HepG2 (cell line): ENCODE data around the gene TYRP1. TPM values are rescaled to one million over a fixed set of nuclear protein-coding genes. Genes with fewer than 3 reads are reported as not detected.

ENCODE experiments used
- ATAC-seq: fragments of 200-7000 bp; cut with Tn5 transposase; 3 replicates; pipeline ENCODE4 v1.9.1; 2020; ENCODE audit warnings: mild to moderate bottlenecking, moderate library complexity
- BruUV-seq: library from RNA; stranded (reverse); fragments of 400-500 nt; replicated peaks from 2 replicates; lab custom pipeline; 2021; lab: Mats Ljungman, UMichigan
- CTCF ChIA-PET: fragments of 300-600 bp; formaldehyde crosslinking; extraction: SDS; loops from one replicate; lab custom pipeline; 2021; ENCODE audit warnings: low total read pairs, inconsistent platforms, low intra/inter-chr PET ratio; lab: Yijun Ruan, JAX
- POLR2A ChIA-PET: fragments of 350-600 bp; sonication (Branson Sonifier 250); formaldehyde crosslinking; loops from one replicate; lab custom pipeline; 2020; ENCODE audit warnings: antibody characterized with exemption, inconsistent platforms; lab: Yijun Ruan, JAX
- DNase-seq: peaks from one replicate; pipeline ENCODE4 v3.0.0-alpha.2; 2015; ENCODE audit warnings: low spot score
- FAIRE-seq: peaks from 3 replicates; lab custom pipeline; 2011; peaks lifted over from hg19 to GRCh38; lab: Jason Lieb, UNC
- H2AFZ ChIP-seq: one replicate; pipeline ENCODE4 v1.6.1; 2011; ENCODE audit warnings: low read length, inconsistent platforms
- H3K27ac ChIP-seq: fragments of 300-600 bp; 3 replicates; pipeline ENCODE4 v1.8.0; 2011; ENCODE audit warnings: mixed run types, mild to moderate bottlenecking, mixed read lengths, low read length, inconsistent platforms; ENCODE audit not compliant: insufficient read depth; ENCODE audit errors: extremely low read length
- H3K27me3 ChIP-seq, 2 experiments: fragments of 200-600 bp in 1 of 2; 2 replicates in 1 of 2; 3 replicates in 1 of 2; pipeline versions ENCODE4 v1.6.0 to v1.8.0; 2011; ENCODE audit warnings: low read length in 2 of 2, mild to moderate bottlenecking in 2 of 2, moderate library complexity in 2 of 2, inconsistent platforms in 1 of 2; ENCODE audit not compliant: insufficient read depth in 2 of 2, control insufficient read depth in 1 of 2
- H3K36me3 ChIP-seq, 2 experiments: fragments of 200-600 bp in 1 of 2; replicated peaks in 1 of 2; 2 replicates in 1 of 2; 3 replicates in 1 of 2; pipeline versions ENCODE4 v1.5.1 to v1.8.0; 2011; ENCODE audit warnings: low read length in 2 of 2, inconsistent platforms in 1 of 2; ENCODE audit not compliant: insufficient read depth in 2 of 2, control insufficient read depth in 1 of 2
- H3K4me1 ChIP-seq: 2 replicates; pipeline ENCODE4 v1.5.1; 2012; ENCODE audit warnings: low read length, inconsistent platforms; ENCODE audit not compliant: insufficient read depth
- H3K4me2 ChIP-seq: 2 replicates; pipeline ENCODE4 v1.6.0; 2011; ENCODE audit warnings: low read depth, low read length, inconsistent platforms
- H3K4me3 ChIP-seq, 3 experiments: fragments of 200-600 bp in 1 of 3; sonication (generic), shearing (Covaris generic) in 1 of 3; replicated peaks in 1 of 3; 2 replicates each; pipeline ENCODE4 v1.5.1; 2011 to 2016; ENCODE audit warnings: low read length in 3 of 3, inconsistent platforms in 2 of 3, low read depth in 2 of 3, mild to moderate bottlenecking in 2 of 3, control low read depth in 1 of 3, mixed read lengths in 1 of 3; ENCODE audit not compliant: insufficient read depth in 1 of 3
- H3K79me2 ChIP-seq: one replicate; pipeline ENCODE4 v1.6.1; 2011; ENCODE audit warnings: low read length, inconsistent platforms; ENCODE audit not compliant: insufficient read depth
- H3K9ac ChIP-seq: 2 replicates; pipeline ENCODE4 v1.6.0; 2011; ENCODE audit warnings: mild to moderate bottlenecking, low read depth, low read length, inconsistent platforms; ENCODE audit not compliant: insufficient read depth
- H3K9me3 ChIP-seq: 2 replicates; pipeline ENCODE4 v1.5.1; 2012; ENCODE audit warnings: mild to moderate bottlenecking, low read length
- H4K20me1 ChIP-seq: 2 replicates; pipeline ENCODE4 v1.6.0; 2011; ENCODE audit warnings: inconsistent platforms, mild to moderate bottlenecking, low read length, moderate library complexity; ENCODE audit not compliant: insufficient read depth
- ATM ChIP-seq: fragments of 450-650 bp; IDR thresholded peaks from 2 replicates; pipeline ENCODE4 v1.7.1; 2017; ENCODE audit warnings: mild to moderate bottlenecking, borderline replicate concordance
- CREBL2 ChIP-seq: sonication (generic); formaldehyde crosslinking; IDR thresholded peaks from 2 replicates; pipeline ENCODE4 v1.8.1; 2023; ENCODE audit warnings: missing genetic modification reagents, mild to moderate bottlenecking, borderline replicate concordance
- MED8 ChIP-seq: sonication (generic); formaldehyde crosslinking; IDR thresholded peaks from 2 replicates; pipeline ENCODE4 v1.8.1; 2023; ENCODE audit warnings: mild to moderate bottlenecking, missing genetic modification reagents; ENCODE audit not compliant: insufficient replicate concordance
- POGZ ChIP-seq: sonication (generic); formaldehyde crosslinking; IDR thresholded peaks from 2 replicates; pipeline ENCODE4 v1.4.0; 2020; ENCODE audit warnings: mild to moderate bottlenecking, missing genetic modification reagents
- TBX3 ChIP-seq: fragments of 450-650 bp; IDR thresholded peaks from 2 replicates; pipeline ENCODE4 v1.6.1; 2017; ENCODE audit warnings: antibody characterized with exemption, mild to moderate bottlenecking, inconsistent platforms, borderline replicate concordance
- U2AF1 ChIP-seq: fragments of 200-400 bp; formaldehyde crosslinking; optimal IDR thresholded peaks from 2 replicates; pipeline ENCODE3; 2017; ENCODE audit warnings: mild to moderate bottlenecking, low read depth, low read length
- ZNF460 ChIP-seq: sonication (generic); formaldehyde crosslinking; IDR thresholded peaks from 2 replicates; pipeline ENCODE4 v1.5.1; 2020; ENCODE audit warnings: missing genetic modification reagents, mild to moderate bottlenecking, borderline replicate concordance
- ZNF614 ChIP-seq: IDR thresholded peaks from 2 replicates; pipeline ENCODE4 v1.6.1; 2018; ENCODE audit warnings: missing biosample characterization, missing genetic modification reagents, inconsistent platforms, borderline replicate concordance
- ZNF674 ChIP-seq: sonication (generic); formaldehyde crosslinking; IDR thresholded peaks from 2 replicates; pipeline ENCODE4 v1.5.0; 2020; ENCODE audit warnings: low read depth, mild to moderate bottlenecking, missing genetic modification reagents
- WGBS: methylation state at CpG from one replicate; pipeline ENCODE4 v1.1.6; 2017; ENCODE audit warnings: low lambda C conversion rate; 5-methylcytosine and 5-hydroxymethylcytosine counted together
- in situ Hi-C: cut with HindIII; loops from 2 replicates; pipeline ENCODE4 v1.10.0; 2017; ENCODE audit warnings: low pct_unique_long_range_greater_than_20kb; ENCODE audit not compliant: extremely low pct_ligation_motif_present
- intact Hi-C: fragments of 100-400 bp; cut with micrococcal nuclease; formaldehyde crosslinking; loops from one replicate; pipeline ENCODE4 v1.10.0; 2022; ENCODE audit not compliant: unreplicated experiment
- polyA plus RNA-seq, 8 experiments: library from polyadenylated mRNA; depleted of rRNA in 3 of 8; stranded (reverse) in 7 of 8; unstranded in 1 of 8; fragments of >200 nt; fragmentation: Illumina TruSeq in 4 of 8; extraction: Trizol in 4 of 8; gene quantifications; 2 replicates each; pipeline versions ENCODE4 v1.2.1 to v1.2.3, GENCODE V29; 2011 to 2016; ENCODE audit warnings: low read depth in 4 of 8, missing spikeins in 1 of 8, mixed read lengths in 1 of 8; ENCODE audit not compliant: insufficient read depth in 1 of 8
- total RNA-seq, 5 experiments: library from RNA; depleted of rRNA; stranded (reverse); fragments of >200 nt; fragmentation: Illumina TruSeq; extraction: Trizol; gene quantifications; 2 replicates each; pipeline ENCODE4 v1.2.3, GENCODE V29; 2016; ENCODE audit warnings: low read depth in 1 of 5

Gene TYRP1
- total and polyA plus RNA-seq, 2 of the 13 experiments (the other 11 are each of a cell fraction or from before 2014, with no cell fraction given): 0.04 TPM; not detected in 1

- Histone ChIP-seq H3K27me3 (no peaks in the 10 kb centered on the region), H3K27ac (no peak overlapping the region), H2AFZ (no peak overlapping the region), H3K9ac (no peak overlapping the region), H3K4me1 (no peaks in the 10 kb centered on the region), H3K79me2 (no peaks in the 10 kb centered on the region), H3K4me2 (no peak overlapping the region), H3K4me3 (no peak overlapping the region), H3K9me3 (no peaks in the 10 kb centered on the region), H4K20me1 (no peaks in the 10 kb centered on the region), H3K36me3 (no peaks in the 10 kb centered on the region)
- DNase-seq (no peak), ATAC-seq (no peak), FAIRE-seq (no peak)
- WGBS: 0% methylated on average over 4 of the region's 7 CpGs
- in situ Hi-C loops (loop anchor here (10.0 kb wide), 1 partner anchor 376 kb away; no protein-coding TSS in a partner anchor), intact Hi-C loops (loop anchor here (1.0 to 5.0 kb wide), 3 partner anchors 167 to 316 kb away; no protein-coding TSS in a partner anchor)
- BruUV-seq: no TSS peak
- ChIA-PET POLR2A (interaction anchor here (1.2 kb wide), 1 partner anchor 100 kb away, joined by 3 read pairs; no protein-coding TSS in a partner anchor), CTCF (interaction anchor here (1.4 to 2.4 kb wide), 2 partner anchors 101 to 370 kb away, joined by 8 to 9 read pairs; no protein-coding TSS in a partner anchor)
- TF ChIP-seq CREBL2 (CRISPR knock-in tag) (no peak), ZNF614 (CRISPR knock-in tag) (no peak), U2AF1 (no peak), MED8 (no peak), POGZ (CRISPR knock-in tag) (no peak), TBX3 (no peak), ZNF460 (CRISPR knock-in tag) (no peak), ZNF674 (CRISPR knock-in tag) (no peak), ATM (no peak)
Observed at GRCh38 chr9:12718482-12719026, 25.4 kb downstream of the TYRP1 start.
